Measurements from ENCODE around the gene PODNL1. TPM values are rescaled to one million over a fixed set of nuclear protein-coding genes. Genes with fewer than 3 reads are reported as not detected.

PODNL1 gene
- total and polyA plus RNA-seq, 2 of the 8 experiments (the other 6 are each of a cell fraction or from before 2014, with no cell fraction given) = 1.0 to 1.5 TPM

DNA sequence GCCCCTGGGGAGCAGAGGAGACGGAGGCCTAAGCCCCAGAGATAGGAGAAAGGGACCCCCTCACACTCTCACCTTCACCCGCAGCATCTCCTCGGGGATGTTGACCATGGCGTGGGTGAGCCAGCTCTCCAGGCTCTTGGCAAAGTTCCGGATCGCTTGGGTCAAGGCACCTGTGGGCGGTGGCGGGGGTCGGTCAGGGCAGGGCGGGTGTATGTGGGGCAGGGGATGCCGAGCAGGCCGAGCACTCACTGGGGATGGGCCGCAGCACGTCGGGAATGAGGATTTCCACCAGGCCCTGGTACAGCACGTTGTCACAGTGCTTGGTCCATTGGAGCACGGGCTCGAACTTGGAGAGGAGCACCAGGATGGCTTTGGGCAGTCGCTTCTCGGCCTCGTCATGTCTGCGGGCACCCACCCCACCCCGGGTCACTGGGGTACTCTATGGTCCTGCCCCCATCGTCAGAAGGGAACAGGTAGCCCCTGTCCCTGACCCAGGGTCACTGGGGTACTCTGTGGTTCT is 27.2 kb upstream of the PODNL1 start:
- Histone ChIP-seq H3K4ac (replicated peaks; ENCODE audit: insufficient read length, low read depth, low read length) (no peak overlapping the region), H2BK15ac (ENCODE audit: low read length) (no peak overlapping the region), H4K8ac (ENCODE audit: extremely low read depth, insufficient read depth, low read length) (no peak overlapping the region; the same call in 1 of the 2 replicates), H3K27me3 (replicated peaks in 1 of 4; ENCODE audit: control insufficient read depth in 3 of 4, extremely low read depth in 1 of 4, insufficient read depth in 3 of 4, low read length in 3 of 4) (peaks cover 0 to 4% (median 0%) of the 10 kb centered on the region in 4 experiments; a peak in 2 of 7 replicates), H3K4me2 (ENCODE audit: insufficient read depth in 1 of 2, low read depth in 2 of 2, low read length in 2 of 2) (no peak overlapping the region), H3K4me1 (replicated peaks in 1 of 4; ENCODE audit: control insufficient read depth in 3 of 4, insufficient read depth in 4 of 4, low read length in 3 of 4) (peaks cover 0 to 9% (median 4%) of the 10 kb centered on the region in 4 experiments; a peak in 4 of 7 replicates), H4K5ac (ENCODE audit: insufficient read length, low read depth, low read length) (no peak overlapping the region), H4K20me1 (replicated peaks in 1 of 2; ENCODE audit: control insufficient read depth in 1 of 2, insufficient read depth in 2 of 2, low read length in 2 of 2) (no peaks in the 10 kb centered on the region), H4K91ac (replicated peaks; ENCODE audit: insufficient read length, low read length) (no peak overlapping the region), H3K9me3 (ENCODE audit: insufficient read depth in 2 of 2, low read depth in 1 of 2, low read length in 1 of 2) (no peaks in the 10 kb centered on the region), H3K23ac (ENCODE audit: insufficient read length) (no peak overlapping the region), H3K27ac (ENCODE audit: low read depth, low read length) (no peak overlapping the region), H2BK5ac (ENCODE audit: low read depth, low read length) (no peak overlapping the region), H3K79me2 (ENCODE audit: control insufficient read depth in 1 of 2, insufficient read depth in 2 of 2, low read length in 2 of 2) (no peaks in the 10 kb centered on the region), H3K18ac (ENCODE audit: extremely low read depth, low read length) (no peak overlapping the region), H3K23me2 (ENCODE audit: low read depth, low read length) (peaks cover 13% of the 10 kb centered on the region; the same call in 1 of the 2 replicates), H3K56ac (replicated peaks; ENCODE audit: insufficient read length, low read depth, low read length) (no peak overlapping the region), H3K4me3 (ENCODE audit: extremely low read depth in 1 of 4, insufficient read depth in 2 of 4, low read depth in 3 of 4, low read length in 4 of 4) (no peak overlapping the region), H2AK5ac (ENCODE audit: low read depth, low read length) (no peak overlapping the region), H3K36me3 (ENCODE audit: control insufficient read depth in 2 of 4, insufficient read depth in 4 of 4, low read length in 3 of 4) (peaks cover 0 to 20% (median 15%) of the 10 kb centered on the region in 4 experiments; a peak in 6 of 8 replicates), H2AFZ (ENCODE audit: low read length) (no peak overlapping the region), H3K79me1 (ENCODE audit: low read depth, low read length) (no peaks in the 10 kb centered on the region), H2BK20ac (ENCODE audit: low read length) (no peak overlapping the region), H3K14ac (ENCODE audit: insufficient read length) (no peak overlapping the region), H2BK12ac (ENCODE audit: low read depth, low read length) (no peak overlapping the region), H2BK120ac (replicated peaks; ENCODE audit: low read depth, low read length) (no peak overlapping the region), H3K9ac (replicated peaks in 1 of 4; ENCODE audit: extremely low read depth in 1 of 4, low read depth in 3 of 4, low read length in 3 of 4) (no peak overlapping the region)
- 88% methylated on average over 11 of the region's 24 CpGs; no CpG with 5 or more reads in 1 of the 2 experiments for WGBS, 2 experiments (ENCODE audit: extremely low coverage in 1 of 2, insufficient coverage in 1 of 2, insufficient read length in 1 of 2, insufficient replicate concordance in 2 of 2, low coverage in 1 of 2, low lambda C conversion rate in 2 of 2, missing lambda C conversion rate in 1 of 2)
- no peak for DNase-seq (ENCODE audit: low read depth in 1 of 2, low spot score in 2 of 2)
- no peak for FAIRE-seq
- ChIA-PET CTCF (ENCODE audit: partially characterized antibody) (no interaction called here), POLR2A (ENCODE audit: partially characterized antibody) (no interaction called here)
- TF ChIP-seq CTBP2 (IDR thresholded peaks at IDR 0.05; ENCODE audit: borderline replicate concordance, insufficient read depth, insufficient read length, low read length) = no peak
- no peak for TF ChIP-seq TCF12 (IDR thresholded peaks at IDR 0.05; ENCODE audit: low read depth, low read length)
- TF ChIP-seq SUZ12 (IDR thresholded peaks at IDR 0.05; ENCODE audit: low read length) = no peak
- no peak for TF ChIP-seq RAD21 (IDR thresholded peaks at IDR 0.05 in 1 of 2, conservative IDR thresholded peaks at IDR 0.05 in 1 of 2; ENCODE audit: low read depth in 2 of 2, low read length in 2 of 2)

Data from H1 (cell line).